HEK293 (cell line): ENCODE data around the gene SHBG.

Experiments used
- BCL11A ChIP-seq: fragments of 450-650 bp; formaldehyde crosslinking; IDR thresholded peaks from 2 replicates; pipeline ENCODE4 v1.5.1; 2016; ENCODE audit warnings: low read depth, missing biosample characterization, missing genetic modification characterization
- GLIS1 ChIP-seq: fragments of 450-650 bp; formaldehyde crosslinking; IDR thresholded peaks from 2 replicates; pipeline ENCODE4 v1.5.1; 2016; ENCODE audit warnings: missing biosample characterization, missing genetic modification characterization
- GLIS2 ChIP-seq: fragments of 450-650 bp; formaldehyde crosslinking; IDR thresholded peaks from 2 replicates; pipeline ENCODE4 v1.5.1; 2016; ENCODE audit warnings: missing biosample characterization, missing genetic modification characterization
- HOXA7 ChIP-seq: sonication (generic); formaldehyde crosslinking; IDR thresholded peaks from 2 replicates; pipeline ENCODE4 v1.8.1; 2022; ENCODE audit warnings: missing genetic modification reagents, borderline replicate concordance
- HOXC10 ChIP-seq: sonication (generic); formaldehyde crosslinking; IDR thresholded peaks from 2 replicates; pipeline ENCODE4 v1.8.1; 2023; ENCODE audit warnings: mild to moderate bottlenecking, missing genetic modification reagents
- KLF1 ChIP-seq: fragments of 450-650 bp; formaldehyde crosslinking; IDR thresholded peaks from 2 replicates; pipeline ENCODE4 v1.5.1; 2016; ENCODE audit warnings: missing biosample characterization, missing genetic modification characterization
- KLF10 ChIP-seq: fragments of 450-650 bp; IDR thresholded peaks from 2 replicates; pipeline ENCODE4 v1.5.1; 2018; ENCODE audit warnings: missing biosample characterization, mild to moderate bottlenecking, missing genetic modification characterization
- KLF8 ChIP-seq: fragments of 450-650 bp; formaldehyde crosslinking; IDR thresholded peaks from 2 replicates; pipeline ENCODE4 v1.5.1; 2016; ENCODE audit warnings: missing biosample characterization, missing genetic modification characterization
- REPIN1 ChIP-seq: fragments of 450-650 bp; formaldehyde crosslinking; IDR thresholded peaks from 2 replicates; pipeline ENCODE4 v1.5.1; 2017; ENCODE audit warnings: missing biosample characterization, missing genetic modification characterization, low read depth
- SETDB1 ChIP-seq: IDR thresholded peaks from one replicate; pipeline ENCODE4 v1.6.1; 2017; ENCODE audit warnings: mild to moderate bottlenecking, low read length, moderate library complexity, mixed read lengths; ENCODE audit not compliant: insufficient read length
- SP3 ChIP-seq: fragments of 450-650 bp; formaldehyde crosslinking; IDR thresholded peaks from 2 replicates; pipeline ENCODE4 v1.5.1; 2016; ENCODE audit warnings: missing biosample characterization, missing genetic modification characterization
- TRIM28 ChIP-seq: IDR thresholded peaks from 2 replicates; pipeline ENCODE4 v1.6.1; 2011; ENCODE audit warnings: low read length, control low read depth, borderline replicate concordance
- ZEB2 ChIP-seq: fragments of 450-650 bp; formaldehyde crosslinking; IDR thresholded peaks from 2 replicates; pipeline ENCODE4 v1.5.1; 2016; ENCODE audit warnings: missing biosample characterization, missing genetic modification characterization
- ZNF10 ChIP-seq: fragments of 450-650 bp; formaldehyde crosslinking; IDR thresholded peaks from 2 replicates; pipeline ENCODE4 v1.5.1; 2017; ENCODE audit warnings: missing biosample characterization, missing genetic modification characterization
- ZNF121 ChIP-seq: fragments of 450-650 bp; formaldehyde crosslinking; IDR thresholded peaks from 2 replicates; pipeline ENCODE4 v1.5.1; 2016; ENCODE audit warnings: missing biosample characterization, missing genetic modification characterization
- ZNF157 ChIP-seq: fragments of 450-650 bp; formaldehyde crosslinking; IDR thresholded peaks from 2 replicates; pipeline ENCODE4 v1.5.1; 2016; ENCODE audit warnings: missing biosample characterization, missing genetic modification characterization
- ZNF16 ChIP-seq: fragments of 450-650 bp; formaldehyde crosslinking; IDR thresholded peaks from 2 replicates; pipeline ENCODE4 v1.5.1; 2016; ENCODE audit warnings: low read depth, missing biosample characterization, missing genetic modification characterization
- ZNF341 ChIP-seq: fragments of 450-650 bp; formaldehyde crosslinking; IDR thresholded peaks from 2 replicates; pipeline ENCODE4; 2016; ENCODE audit warnings: low read depth, missing biosample characterization, missing genetic modification characterization
- ZNF404 ChIP-seq: fragments of 450-650 bp; formaldehyde crosslinking; IDR thresholded peaks from 2 replicates; pipeline ENCODE4 v1.5.1; 2017; ENCODE audit warnings: missing biosample characterization, missing genetic modification characterization
- ZNF473 ChIP-seq: fragments of 450-650 bp; formaldehyde crosslinking; IDR thresholded peaks from 2 replicates; pipeline ENCODE4 v1.5.1; 2017; ENCODE audit warnings: missing biosample characterization, missing genetic modification characterization
- ZNF555 ChIP-seq: fragments of 450-650 bp; formaldehyde crosslinking; conservative IDR thresholded peaks from 2 replicates; pipeline ENCODE4 v1.5.1; 2017; ENCODE audit warnings: missing biosample characterization, mild to moderate bottlenecking, missing genetic modification characterization, inconsistent platforms
- ZNF571 ChIP-seq: fragments of 450-650 bp; formaldehyde crosslinking; IDR thresholded peaks from 2 replicates; pipeline ENCODE4 v1.5.0; 2017; ENCODE audit warnings: missing biosample characterization, missing genetic modification characterization
- ZNF585B ChIP-seq: fragments of 450-650 bp; formaldehyde crosslinking; IDR thresholded peaks from 2 replicates; pipeline ENCODE4 v1.5.1; 2016; ENCODE audit warnings: missing biosample characterization, missing genetic modification characterization
- ZNF623 ChIP-seq: fragments of 450-650 bp; formaldehyde crosslinking; IDR thresholded peaks from 2 replicates; pipeline ENCODE4 v1.5.1; 2016; ENCODE audit warnings: missing biosample characterization, missing genetic modification characterization
- ZNF701 ChIP-seq: fragments of 450-650 bp; formaldehyde crosslinking; IDR thresholded peaks from 2 replicates; pipeline ENCODE4 v1.5.1; 2016; ENCODE audit warnings: missing biosample characterization, missing genetic modification characterization
- ZNF707 ChIP-seq: fragments of 450-650 bp; formaldehyde crosslinking; IDR thresholded peaks from 2 replicates; pipeline ENCODE4 v1.5.1; 2016; ENCODE audit warnings: missing biosample characterization, missing genetic modification characterization
- ZNF768 ChIP-seq: fragments of 450-650 bp; formaldehyde crosslinking; IDR thresholded peaks from 2 replicates; pipeline ENCODE4 v1.5.1; 2018; ENCODE audit warnings: missing biosample characterization, mild to moderate bottlenecking, missing genetic modification characterization
- ZNF792 ChIP-seq: fragments of 450-650 bp; formaldehyde crosslinking; IDR thresholded peaks from 2 replicates; pipeline ENCODE4 v1.5.1; 2016; ENCODE audit warnings: missing biosample characterization, missing genetic modification characterization
- ZNF830 ChIP-seq: fragments of 450-650 bp; IDR thresholded peaks from 2 replicates; pipeline ENCODE4 v1.5.0; 2018; ENCODE audit warnings: missing biosample characterization, missing genetic modification characterization, low read depth, mild to moderate bottlenecking, moderate library complexity
- TF ChIP-seq, protein P1 (sequence below): fragments of 450-650 bp; formaldehyde crosslinking; IDR thresholded peaks from 2 replicates; pipeline ENCODE4 v1.5.1; 2016; ENCODE audit warnings: missing biosample characterization, missing genetic modification characterization
- TF ChIP-seq, protein P2 (sequence below): fragments of 450-650 bp; formaldehyde crosslinking; IDR thresholded peaks from 2 replicates; pipeline ENCODE4 v1.5.1; 2016; ENCODE audit warnings: missing biosample characterization, missing genetic modification characterization
- TF ChIP-seq, protein P3 (sequence below): fragments of 450-650 bp; formaldehyde crosslinking; IDR thresholded peaks from 2 replicates; pipeline ENCODE4 v1.5.1; 2016; ENCODE audit warnings: missing biosample characterization, missing genetic modification characterization

Gene SHBG

DNA sequence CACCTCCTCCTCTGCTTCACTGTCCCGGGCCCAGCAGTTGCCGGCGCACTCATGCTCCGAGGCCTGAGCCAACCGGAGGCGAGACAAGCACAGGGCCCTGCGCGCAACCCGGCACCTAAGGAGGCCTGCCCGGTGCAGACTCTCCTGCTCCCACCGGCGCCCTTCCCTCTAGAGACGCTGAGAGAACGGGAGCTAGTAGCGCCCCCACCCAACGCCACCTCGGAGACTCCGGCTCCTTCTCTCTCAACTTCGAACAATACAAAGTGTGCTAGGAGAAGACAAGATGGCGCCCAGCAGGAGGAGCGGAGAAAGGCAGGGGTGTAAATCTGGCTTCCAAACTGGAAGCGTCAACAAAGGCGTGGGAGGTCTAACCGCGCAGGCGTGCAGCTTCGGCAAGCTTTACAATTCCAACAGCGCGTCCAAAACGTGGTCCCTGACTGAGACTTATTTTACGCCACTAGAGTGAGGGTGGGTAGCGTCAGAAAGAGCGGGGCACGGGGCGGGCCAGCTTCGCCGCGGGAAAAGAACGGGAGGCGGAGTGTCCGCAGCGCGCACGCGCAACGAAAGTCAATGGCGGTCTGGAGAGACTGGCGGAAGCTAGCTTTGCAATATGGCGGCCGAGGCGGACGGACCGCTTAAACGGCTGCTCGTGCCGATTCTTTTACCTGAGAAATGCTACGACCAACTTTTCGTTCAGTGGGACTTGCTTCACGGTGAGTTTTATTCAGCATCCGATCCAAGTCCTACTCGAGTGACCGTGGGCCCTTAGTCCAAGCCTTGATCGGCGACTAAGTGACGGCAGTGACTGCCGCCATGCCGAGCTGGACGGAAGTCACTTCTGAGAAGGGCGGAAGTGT, 46.5 kb upstream of the SHBG start, which contains the start of gene MPDU1 (continued):
- TF ChIP-seq SETDB1 (peak; percentile 13), ZNF571 (tag by site-specific recombination) (no peak), ZNF585B (tag by site-specific recombination) (no peak), KLF10 (tag by site-specific recombination) (peak; percentile 53; the same call in 1 of the 2 replicates), ZNF404 (no peak), ZNF16 (tag by site-specific recombination) (no peak), ZNF830 (tag by site-specific recombination) (no peak), KLF1 (tag by site-specific recombination) (peak; percentile 34; the same call in 1 of the 2 replicates), GLIS1 (tag by site-specific recombination) (peak; percentile 59), TRIM28 (no peak), ZNF792 (tag by site-specific recombination) (no peak), ZNF157 (tag by site-specific recombination) (no peak), GLIS2 (tag by site-specific recombination) (no peak; the same call in 1 of the 2 replicates), HOXA7 (CRISPR knock-in tag) (no peak), ZNF623 (tag by site-specific recombination) (peak; percentile 34; the same call in 1 of the 2 replicates), KLF8 (tag by site-specific recombination) (peak; percentile 76), ZNF341 (peak; percentile 87), SP3 (tag by site-specific recombination) (peak; percentile 91), BCL11A (tag by site-specific recombination) (peak; percentile 50; the same call in 1 of the 2 replicates), ZEB2 (tag by site-specific recombination) (peak; percentile 94), ZNF768 (tag by site-specific recombination) (no peak; the same call in 1 of the 2 replicates), HOXC10 (CRISPR knock-in tag) (no peak), ZNF707 (tag by site-specific recombination) (no peak), ZNF10 (tag by site-specific recombination) (0 out of 2 replicates have a peak, but pooled peaks have one; percentile 58), ZNF701 (tag by site-specific recombination) (no peak), ZNF121 (tag by site-specific recombination) (no peak), ZNF473 (tag by site-specific recombination) (no peak), ZNF555 (tag by site-specific recombination) (no peak), REPIN1 (0 out of 2 replicates have a peak, but pooled peaks have one; percentile 52)
- TF ChIP-seq, protein P1, sequence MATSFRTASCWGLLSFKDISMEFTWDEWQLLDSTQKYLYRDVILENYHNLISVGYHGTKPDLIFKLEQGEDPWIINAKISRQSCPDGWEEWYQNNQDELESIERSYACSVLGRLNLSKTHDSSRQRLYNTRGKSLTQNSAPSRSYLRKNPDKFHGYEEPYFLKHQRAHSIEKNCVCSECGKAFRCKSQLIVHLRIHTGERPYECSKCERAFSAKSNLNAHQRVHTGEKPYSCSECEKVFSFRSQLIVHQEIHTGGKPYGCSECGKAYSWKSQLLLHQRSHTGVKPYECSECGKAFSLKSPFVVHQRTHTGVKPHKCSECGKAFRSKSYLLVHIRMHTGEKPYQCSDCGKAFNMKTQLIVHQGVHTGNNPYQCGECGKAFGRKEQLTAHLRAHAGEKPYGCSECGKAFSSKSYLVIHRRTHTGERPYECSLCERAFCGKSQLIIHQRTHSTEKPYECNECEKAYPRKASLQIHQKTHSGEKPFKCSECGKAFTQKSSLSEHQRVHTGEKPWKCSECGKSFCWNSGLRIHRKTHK (tag by site-specific recombination): no peak
- TF ChIP-seq, protein P2, sequence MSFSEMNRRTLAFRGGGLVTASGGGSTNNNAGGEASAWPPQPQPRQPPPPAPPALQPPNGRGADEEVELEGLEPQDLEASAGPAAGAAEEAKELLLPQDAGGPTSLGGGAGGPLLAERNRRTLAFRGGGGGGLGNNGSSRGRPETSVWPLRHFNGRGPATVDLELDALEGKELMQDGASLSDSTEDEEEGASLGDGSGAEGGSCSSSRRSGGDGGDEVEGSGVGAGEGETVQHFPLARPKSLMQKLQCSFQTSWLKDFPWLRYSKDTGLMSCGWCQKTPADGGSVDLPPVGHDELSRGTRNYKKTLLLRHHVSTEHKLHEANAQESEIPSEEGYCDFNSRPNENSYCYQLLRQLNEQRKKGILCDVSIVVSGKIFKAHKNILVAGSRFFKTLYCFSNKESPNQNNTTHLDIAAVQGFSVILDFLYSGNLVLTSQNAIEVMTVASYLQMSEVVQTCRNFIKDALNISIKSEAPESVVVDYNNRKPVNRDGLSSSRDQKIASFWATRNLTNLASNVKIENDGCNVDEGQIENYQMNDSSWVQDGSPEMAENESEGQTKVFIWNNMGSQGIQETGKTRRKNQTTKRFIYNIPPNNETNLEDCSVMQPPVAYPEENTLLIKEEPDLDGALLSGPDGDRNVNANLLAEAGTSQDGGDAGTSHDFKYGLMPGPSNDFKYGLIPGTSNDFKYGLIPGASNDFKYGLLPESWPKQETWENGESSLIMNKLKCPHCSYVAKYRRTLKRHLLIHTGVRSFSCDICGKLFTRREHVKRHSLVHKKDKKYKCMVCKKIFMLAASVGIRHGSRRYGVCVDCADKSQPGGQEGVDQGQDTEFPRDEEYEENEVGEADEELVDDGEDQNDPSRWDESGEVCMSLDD (tag by site-specific recombination): no peak
- TF ChIP-seq, protein P3, sequence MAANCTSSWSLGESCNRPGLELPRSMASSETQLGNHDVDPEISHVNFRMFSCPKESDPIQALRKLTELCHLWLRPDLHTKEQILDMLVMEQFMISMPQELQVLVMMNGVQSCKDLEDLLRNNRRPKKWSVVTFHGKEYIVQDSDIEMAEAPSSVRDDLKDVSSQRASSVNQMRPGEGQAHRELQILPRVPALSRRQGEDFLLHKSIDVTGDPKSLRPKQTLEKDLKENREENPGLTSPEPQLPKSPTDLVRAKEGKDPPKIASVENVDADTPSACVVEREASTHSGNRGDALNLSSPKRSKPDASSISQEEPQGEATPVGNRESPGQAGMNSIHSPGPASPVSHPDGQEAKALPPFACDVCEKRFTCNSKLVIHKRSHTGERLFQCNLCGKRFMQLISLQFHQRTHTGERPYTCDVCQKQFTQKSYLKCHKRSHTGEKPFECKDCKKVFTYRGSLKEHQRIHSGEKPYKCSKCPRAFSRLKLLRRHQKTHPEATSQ (tag by site-specific recombination): no peak
